Neural cell (in vitro differentiated cells): Measurements from ENCODE around the gene SLC7A8. TPM values are rescaled to one million over a fixed set of nuclear protein-coding genes. Genes with fewer than 3 reads are reported as not detected.

ENCODE experiments used
- H2AFZ ChIP-seq: fragments of 200-600, 300-800 bp; sonication (generic), shearing (Covaris generic); 2 replicates; pipeline ENCODE4 v1.6.0; 2014; ENCODE audit warnings: low read depth, mild to moderate bottlenecking, antibody characterized with exemption, low read length, moderate library complexity
- H3F3A ChIP-seq: fragments of 200-600 bp; shearing (Covaris generic); 2 replicates; pipeline ENCODE4 v1.6.1; 2016; ENCODE audit warnings: mild to moderate bottlenecking, moderate library complexity, mixed read lengths, antibody characterized with exemption, low read length; ENCODE audit not compliant: insufficient read depth, poor library complexity, severe bottlenecking
- H3K27ac ChIP-seq: fragments of 200-600, 300-800 bp; sonication (generic), shearing (Covaris generic); 2 replicates; pipeline ENCODE4 v1.5.1; 2014; ENCODE audit warnings: mild to moderate bottlenecking, low read length, moderate library complexity
- H3K27me3 ChIP-seq: fragments of 300-800, 200-600 bp; sonication (generic), shearing (Covaris generic); 2 replicates; pipeline ENCODE4 v1.6.0; 2014; ENCODE audit warnings: mild to moderate bottlenecking, low read depth, low read length, moderate library complexity; ENCODE audit not compliant: insufficient read depth
- H3K36me3 ChIP-seq: fragments of 300-800, 200-600 bp; sonication (generic), shearing (Covaris generic); 2 replicates; pipeline ENCODE4 v1.5.1; 2014; ENCODE audit warnings: mild to moderate bottlenecking, antibody characterized with exemption, low read length, moderate library complexity; ENCODE audit not compliant: insufficient read depth
- H3K4me2 ChIP-seq: fragments of 300-800, 200-600 bp; sonication (generic), shearing (Covaris generic); 2 replicates; pipeline ENCODE4 v1.6.0; 2014; ENCODE audit warnings: mild to moderate bottlenecking, low read length
- H3K4me3 ChIP-seq: fragments of 300-800, 200-600 bp; sonication (generic), shearing (Covaris generic); 2 replicates; pipeline ENCODE4 v1.5.1; 2014; ENCODE audit warnings: mild to moderate bottlenecking, low read length, moderate library complexity
- H3K79me2 ChIP-seq: fragments of 200-600 bp; shearing (Covaris generic); replicated peaks from 2 replicates; pipeline ENCODE4 v1.6.0; 2014; ENCODE audit warnings: mild to moderate bottlenecking, low read length, moderate library complexity; ENCODE audit not compliant: insufficient read depth
- H3K9ac ChIP-seq: fragments of 300-800, 200-600 bp; sonication (generic), shearing (Covaris generic); 2 replicates; pipeline ENCODE4 v1.6.1; 2016; ENCODE audit warnings: mild to moderate bottlenecking, low read length, mixed read lengths
- H3K9me2 ChIP-seq: fragments of 200-600 bp; shearing (Covaris generic); 2 replicates; pipeline ENCODE4 v1.6.1; 2016; ENCODE audit warnings: mild to moderate bottlenecking, low read length, mixed read lengths; ENCODE audit not compliant: insufficient read depth
- H3K9me3 ChIP-seq: fragments of 200-600, 300-800 bp; sonication (generic), shearing (Covaris generic); 2 replicates; pipeline ENCODE4 v1.6.1; 2016; ENCODE audit warnings: mild to moderate bottlenecking, mixed run types, low read length, moderate library complexity, mixed read lengths
- H4K20me1 ChIP-seq: fragments of 200-600 bp; shearing (Covaris generic); 2 replicates; pipeline ENCODE4 v1.6.1; 2016; ENCODE audit warnings: mild to moderate bottlenecking, mixed run types; ENCODE audit not compliant: insufficient read depth
- EP300 ChIP-seq: fragments of 450-650 bp; conservative IDR thresholded peaks from 2 replicates; pipeline ENCODE4 v1.6.1; 2014; ENCODE audit warnings: antibody characterized with exemption, mild to moderate bottlenecking, moderate library complexity; ENCODE audit not compliant: poor library complexity, severe bottlenecking
- EZH2 ChIP-seq: fragments of 200-600, 300-800 bp; shearing (Covaris generic), sonication (generic); IDR thresholded peaks from 2 replicates; pipeline ENCODE4 v1.6.1; 2014; ENCODE audit warnings: antibody characterized with exemption, low read length, borderline replicate concordance, mild to moderate bottlenecking; ENCODE audit not compliant: insufficient read depth, poor library complexity, severe bottlenecking
- MXI1 ChIP-seq: fragments of 450-650 bp; conservative IDR thresholded peaks from 2 replicates; pipeline ENCODE4 v1.6.1; 2014; ENCODE audit warnings: antibody characterized with exemption, mild to moderate bottlenecking; ENCODE audit not compliant: poor library complexity, severe bottlenecking
- POLR2AphosphoS5 ChIP-seq: IDR thresholded peaks from 2 replicates; pipeline ENCODE4 v1.6.1; 2012
- RAD21 ChIP-seq: fragments of 450-650 bp; conservative IDR thresholded peaks from 2 replicates; pipeline ENCODE4 v1.6.1; 2014; ENCODE audit warnings: antibody characterized with exemption, mild to moderate bottlenecking, moderate library complexity
- SMC3 ChIP-seq: fragments of 450-650 bp; conservative IDR thresholded peaks from 2 replicates; pipeline ENCODE4 v1.6.1; 2014; ENCODE audit warnings: antibody characterized with exemption, mild to moderate bottlenecking, moderate library complexity; ENCODE audit not compliant: poor library complexity
- TAF1 ChIP-seq: IDR thresholded peaks from 2 replicates; pipeline ENCODE4 v1.6.1; 2012; ENCODE audit warnings: low read depth
- polyA plus RNA-seq: library from polyadenylated mRNA; depleted of rRNA; stranded (reverse); fragments of >200 nt; gene quantifications from 2 replicates; pipeline ENCODE4 v1.2.3, GENCODE V29; 2014
- TF ChIP-seq, protein P1 (sequence below): IDR thresholded peaks from 2 replicates; pipeline ENCODE4 v1.6.1; 2012; ENCODE audit warnings: borderline replicate concordance
- TF ChIP-seq, protein P2 (sequence below): fragments of 450-650 bp; IDR thresholded peaks from 2 replicates; pipeline ENCODE4 v1.5.1; 2014; ENCODE audit warnings: antibody characterized with exemption, mild to moderate bottlenecking, moderate library complexity; ENCODE audit not compliant: poor library complexity, severe bottlenecking

The SLC7A8 gene
- polyA plus RNA-seq, 1 donor from 2014 or later, result 0.21 TPM

DNA sequence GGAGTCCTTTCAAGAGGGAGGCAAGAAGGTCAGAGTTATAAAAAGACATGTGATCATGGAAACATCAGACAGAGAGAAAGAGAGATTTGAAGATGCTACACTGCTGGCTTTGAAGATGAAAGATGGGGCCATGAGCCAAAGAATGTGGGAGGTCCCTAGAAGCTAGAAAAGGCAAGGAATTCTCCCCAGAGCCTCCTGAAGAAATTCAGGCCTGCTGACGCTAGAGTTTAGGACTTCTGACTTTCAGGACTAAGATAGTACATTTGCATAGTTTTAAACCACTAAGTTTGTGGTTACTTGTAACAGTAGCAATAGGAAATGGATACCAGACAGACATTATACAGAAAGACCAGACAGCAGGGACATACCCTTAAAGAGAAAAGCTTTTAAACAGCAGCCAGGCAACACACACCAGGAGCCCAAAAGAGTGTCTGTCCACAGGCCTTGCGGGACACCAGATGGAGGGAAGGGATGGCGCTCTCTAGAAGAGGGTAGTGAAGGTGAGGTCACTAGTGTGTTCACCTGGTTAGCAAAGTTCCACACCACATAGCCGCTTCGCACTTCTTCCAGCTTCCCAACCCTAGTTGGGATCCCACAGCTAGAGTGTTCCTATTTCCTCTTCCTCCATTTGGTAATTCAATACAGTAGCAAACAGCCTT, 34.7 kb downstream of the SLC7A8 start:
- H3K4me3 ChIP-seq, result no peak overlapping the region
- H2AFZ ChIP-seq, result no peak overlapping the region
- H3K36me3 ChIP-seq, result no peaks in the 10 kb centered on the region
- H3K9me2 ChIP-seq, result no peaks in the 10 kb centered on the region
- H3K4me2 ChIP-seq, result no peak overlapping the region
- H3F3A ChIP-seq, result no peaks in the 10 kb centered on the region
- H3K27me3 ChIP-seq, result no peaks in the 10 kb centered on the region
- H3K9me3 ChIP-seq, result no peaks in the 10 kb centered on the region
- no peak for TF ChIP-seq RAD21
- no peak for TF ChIP-seq SMC3
- TF ChIP-seq, protein P1, sequence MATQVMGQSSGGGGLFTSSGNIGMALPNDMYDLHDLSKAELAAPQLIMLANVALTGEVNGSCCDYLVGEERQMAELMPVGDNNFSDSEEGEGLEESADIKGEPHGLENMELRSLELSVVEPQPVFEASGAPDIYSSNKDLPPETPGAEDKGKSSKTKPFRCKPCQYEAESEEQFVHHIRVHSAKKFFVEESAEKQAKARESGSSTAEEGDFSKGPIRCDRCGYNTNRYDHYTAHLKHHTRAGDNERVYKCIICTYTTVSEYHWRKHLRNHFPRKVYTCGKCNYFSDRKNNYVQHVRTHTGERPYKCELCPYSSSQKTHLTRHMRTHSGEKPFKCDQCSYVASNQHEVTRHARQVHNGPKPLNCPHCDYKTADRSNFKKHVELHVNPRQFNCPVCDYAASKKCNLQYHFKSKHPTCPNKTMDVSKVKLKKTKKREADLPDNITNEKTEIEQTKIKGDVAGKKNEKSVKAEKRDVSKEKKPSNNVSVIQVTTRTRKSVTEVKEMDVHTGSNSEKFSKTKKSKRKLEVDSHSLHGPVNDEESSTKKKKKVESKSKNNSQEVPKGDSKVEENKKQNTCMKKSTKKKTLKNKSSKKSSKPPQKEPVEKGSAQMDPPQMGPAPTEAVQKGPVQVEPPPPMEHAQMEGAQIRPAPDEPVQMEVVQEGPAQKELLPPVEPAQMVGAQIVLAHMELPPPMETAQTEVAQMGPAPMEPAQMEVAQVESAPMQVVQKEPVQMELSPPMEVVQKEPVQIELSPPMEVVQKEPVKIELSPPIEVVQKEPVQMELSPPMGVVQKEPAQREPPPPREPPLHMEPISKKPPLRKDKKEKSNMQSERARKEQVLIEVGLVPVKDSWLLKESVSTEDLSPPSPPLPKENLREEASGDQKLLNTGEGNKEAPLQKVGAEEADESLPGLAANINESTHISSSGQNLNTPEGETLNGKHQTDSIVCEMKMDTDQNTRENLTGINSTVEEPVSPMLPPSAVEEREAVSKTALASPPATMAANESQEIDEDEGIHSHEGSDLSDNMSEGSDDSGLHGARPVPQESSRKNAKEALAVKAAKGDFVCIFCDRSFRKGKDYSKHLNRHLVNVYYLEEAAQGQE, result no peak
- no peak for TF ChIP-seq TAF1
- no peak for TF ChIP-seq POLR2AphosphoS5
- no peak for TF ChIP-seq EZH2
- TF ChIP-seq EP300, result no peak
- TF ChIP-seq MXI1, result no peak
- TF ChIP-seq, protein P2, sequence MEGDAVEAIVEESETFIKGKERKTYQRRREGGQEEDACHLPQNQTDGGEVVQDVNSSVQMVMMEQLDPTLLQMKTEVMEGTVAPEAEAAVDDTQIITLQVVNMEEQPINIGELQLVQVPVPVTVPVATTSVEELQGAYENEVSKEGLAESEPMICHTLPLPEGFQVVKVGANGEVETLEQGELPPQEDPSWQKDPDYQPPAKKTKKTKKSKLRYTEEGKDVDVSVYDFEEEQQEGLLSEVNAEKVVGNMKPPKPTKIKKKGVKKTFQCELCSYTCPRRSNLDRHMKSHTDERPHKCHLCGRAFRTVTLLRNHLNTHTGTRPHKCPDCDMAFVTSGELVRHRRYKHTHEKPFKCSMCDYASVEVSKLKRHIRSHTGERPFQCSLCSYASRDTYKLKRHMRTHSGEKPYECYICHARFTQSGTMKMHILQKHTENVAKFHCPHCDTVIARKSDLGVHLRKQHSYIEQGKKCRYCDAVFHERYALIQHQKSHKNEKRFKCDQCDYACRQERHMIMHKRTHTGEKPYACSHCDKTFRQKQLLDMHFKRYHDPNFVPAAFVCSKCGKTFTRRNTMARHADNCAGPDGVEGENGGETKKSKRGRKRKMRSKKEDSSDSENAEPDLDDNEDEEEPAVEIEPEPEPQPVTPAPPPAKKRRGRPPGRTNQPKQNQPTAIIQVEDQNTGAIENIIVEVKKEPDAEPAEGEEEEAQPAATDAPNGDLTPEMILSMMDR, result no peak
- no peaks in the 10 kb centered on the region for H3K79me2 ChIP-seq
- no peaks in the 10 kb centered on the region for H4K20me1 ChIP-seq
- H3K9ac ChIP-seq, result no peak overlapping the region
- no peak overlapping the region for H3K27ac ChIP-seq

DNA sequence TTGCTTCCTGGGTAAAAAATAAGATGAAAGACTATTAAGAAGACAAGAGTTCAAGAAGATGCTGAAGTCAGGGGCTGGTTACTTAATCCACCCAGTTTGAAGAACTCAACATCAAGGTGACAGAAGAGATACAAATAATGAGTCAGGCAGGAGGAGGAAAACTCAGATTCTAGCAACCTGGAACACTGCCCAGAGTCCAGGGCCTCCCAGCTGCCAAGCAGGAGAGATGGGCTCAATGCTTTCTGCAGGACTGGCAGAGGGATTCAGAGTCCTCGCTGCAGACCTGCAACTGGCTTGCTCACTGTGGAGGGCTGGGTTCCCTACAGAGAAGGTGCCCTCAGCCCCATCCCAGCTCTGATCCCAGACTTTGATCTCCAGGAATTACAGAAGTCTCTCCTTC, 35.8 kb downstream of the SLC7A8 start:
- H3K9me3 ChIP-seq, result no peaks in the 10 kb centered on the region
- H3K79me2 ChIP-seq, result no peaks in the 10 kb centered on the region
- H2AFZ ChIP-seq, result no peak overlapping the region
- H3K9ac ChIP-seq, result no peak overlapping the region
- no peak overlapping the region for H3K27ac ChIP-seq
- no peaks in the 10 kb centered on the region for H3K36me3 ChIP-seq
- H3K4me2 ChIP-seq, result no peak overlapping the region
- no peaks in the 10 kb centered on the region for H3K9me2 ChIP-seq
- TF ChIP-seq, protein P2, result no peak
- TF ChIP-seq TAF1 (no peak), RAD21 (no peak), EZH2 (no peak), MXI1 (no peak), SMC3 (no peak), POLR2AphosphoS5 (no peak), EP300 (no peak)
- TF ChIP-seq, protein P1, result no peak
- H3K27me3 ChIP-seq, result no peaks in the 10 kb centered on the region
- no peaks in the 10 kb centered on the region for H3F3A ChIP-seq
- H4K20me1 ChIP-seq, result no peaks in the 10 kb centered on the region
- H3K4me3 ChIP-seq, result no peak overlapping the region
